ENCODE data around the gene EDC3. TPM values are rescaled to one million over a fixed set of nuclear protein-coding genes. Genes with fewer than 3 reads are reported as not detected.

Gene EDC3
- total RNA-seq, 1 experiment from 2014 or later = 45.1 TPM

- no peak for TF ChIP-seq ATF3 (IDR thresholded peaks at IDR 0.05)
- no peak for TF ChIP-seq EGR1 (IDR thresholded peaks at IDR 0.05; ENCODE audit: low read depth)
Observed at GRCh38 chr15:74667975-74668374, 27.8 kb downstream of the EDC3 start (continued).

GRCh38 chr15:74664670-74665069 is 31.2 kb downstream of the EDC3 start:
- BruUV-seq (replicated peaks) = no TSS peak
- no peak overlapping the region for H3K27ac ChIP-seq (ENCODE audit: low read depth, low read length)
- no peak overlapping the region for H2AFZ ChIP-seq (ENCODE audit: low read depth, low read length, poor library complexity, severe bottlenecking)
- H3K4me3 ChIP-seq (replicated peaks in 1 of 2; ENCODE audit: low read depth in 1 of 2, low read length in 2 of 2) = no peak overlapping the region
- peaks cover 5% of the 10 kb centered on the region; the same call in 1 of the 2 replicates for H4K20me1 ChIP-seq (ENCODE audit: insufficient read depth)
- H3K36me3 ChIP-seq (ENCODE audit: control insufficient read depth in 1 of 2, insufficient read depth in 2 of 2, low read length in 2 of 2) = 0 out of 4 replicates have a peak, but pooled peaks cover 0 to 5% of the 10 kb centered on the region in 2 experiments
- CTCF ChIA-PET = no interaction called here
- intact Hi-C loops (cut with micrococcal nuclease) = no loop called here
- H3K27me3 ChIP-seq (ENCODE audit: insufficient read depth, low read length) = no peaks in the 10 kb centered on the region
- ATAC-seq = no peak
- no peak overlapping the region for H3K4me2 ChIP-seq (ENCODE audit: low read length)
- no peak for DNase-seq (ENCODE audit: low read depth, low spot score)
- H3K79me2 ChIP-seq (ENCODE audit: insufficient read depth, low read length) = peaks cover 49% of the 10 kb centered on the region
- RAD21 ChIA-PET (ENCODE audit: low non-redundant PET in 1 of 2, low total read pairs in 2 of 2, uncharacterized antibody in 2 of 2, unreplicated experiment in 2 of 2) = interaction anchor here in 1 of 2 experiments (0.6 kb wide), 1 partner anchor 61 kb away, joined by 3 read pairs; the partner anchor contains the start of gene CYP1A1
- peaks cover 0 to 6% of the 10 kb centered on the region in 2 experiments; a peak in 2 of 4 replicates for H3K4me1 ChIP-seq (ENCODE audit: control insufficient read depth in 1 of 2, insufficient read depth in 2 of 2, low read length in 2 of 2)
- POLR2A ChIA-PET = no interaction called here
- H3K9me3 ChIP-seq (ENCODE audit: control insufficient read depth in 1 of 2, insufficient read depth in 1 of 2, low read depth in 1 of 2, low read length in 2 of 2) = no peaks in the 10 kb centered on the region
- H3K9me2 ChIP-seq (ENCODE audit: insufficient read depth) = no peaks in the 10 kb centered on the region
- no peak for TF ChIP-seq CTCF (IDR thresholded peaks at IDR 0.05 in 2 of 3, conservative IDR thresholded peaks at IDR 0.05 in 1 of 3; ENCODE audit: borderline replicate concordance in 1 of 3, insufficient read depth in 1 of 3, low read depth in 2 of 3, low read length in 2 of 3)
- no peak for TF ChIP-seq MAX (IDR thresholded peaks at IDR 0.05)
- TF ChIP-seq TCF7L2 (IDR thresholded peaks at IDR 0.05; ENCODE audit: borderline replicate concordance, extremely low read depth, insufficient read depth, insufficient read length) = no peak
- no peak for TF ChIP-seq RAD21 (IDR thresholded peaks at IDR 0.05; ENCODE audit: low read depth)
- no peak for TF ChIP-seq ELF1 (IDR thresholded peaks at IDR 0.05; ENCODE audit: borderline replicate concordance, low read depth)
- TF ChIP-seq EZH2 (IDR thresholded peaks at IDR 0.05) = no peak
- no peak for TF ChIP-seq ZFX (IDR thresholded peaks at IDR 0.05)
- no peak for TF ChIP-seq JUND (IDR thresholded peaks at IDR 0.05)
- TF ChIP-seq ZNF274 (IDR thresholded peaks at IDR 0.05; ENCODE audit: low read depth, low read length) = no peak
- no peak for TF ChIP-seq CEBPB (IDR thresholded peaks at IDR 0.05; ENCODE audit: low read depth)
- no peak for TF ChIP-seq EZH2phosphoT487 (IDR thresholded peaks at IDR 0.05; ENCODE audit: borderline replicate concordance)
- no peak for TF ChIP-seq CBX3 (IDR thresholded peaks at IDR 0.05; ENCODE audit: low read depth)
- no peak for TF ChIP-seq YY1 (IDR thresholded peaks at IDR 0.05; ENCODE audit: extremely low read depth, insufficient replicate concordance, low read depth, low read length)
- no peak overlapping the region for H3K9ac ChIP-seq (ENCODE audit: low read length)
